Esophagus (tissue), 2 donors: ENCODE data around the gene STXBP4. TPM values are rescaled to one million over a fixed set of nuclear protein-coding genes. Genes with fewer than 3 reads are reported as not detected.

ENCODE experiments used
- H3K27ac ChIP-seq, 2 donors: one replicate each; pipeline ENCODE4 v1.5.1; 2013; ENCODE audit warnings: low read depth in 2 of 2, mild to moderate bottlenecking in 2 of 2, inconsistent platforms in 1 of 2, low read length in 1 of 2, moderate library complexity in 1 of 2
- H3K27me3 ChIP-seq, 2 donors: one replicate each; pipeline ENCODE4 v1.6.1; 2013; ENCODE audit warnings: low read length in 2 of 2, control low read depth in 1 of 2, mild to moderate bottlenecking in 1 of 2; ENCODE audit not compliant: insufficient read depth in 2 of 2, control insufficient read depth in 1 of 2
- H3K36me3 ChIP-seq, 2 donors: one replicate each; pipeline ENCODE4 v1.6.1; 2013; ENCODE audit warnings: low read length in 1 of 2; ENCODE audit not compliant: control insufficient read depth in 2 of 2, insufficient read depth in 2 of 2
- H3K4me1 ChIP-seq, 2 donors: one replicate each; pipeline ENCODE4 v1.6.1; 2013; ENCODE audit warnings: low read length in 1 of 2; ENCODE audit not compliant: control insufficient read depth in 2 of 2, insufficient read depth in 2 of 2
- H3K4me3 ChIP-seq, 2 donors: one replicate each; pipeline ENCODE4 v1.5.1; 2013; ENCODE audit warnings: low read length in 2 of 2, mild to moderate bottlenecking in 2 of 2, low read depth in 1 of 2, moderate library complexity in 1 of 2
- H3K9me3 ChIP-seq, 2 donors: one replicate each; pipeline ENCODE4 v1.6.1; 2013; ENCODE audit warnings: mild to moderate bottlenecking in 2 of 2, low read depth in 1 of 2, low read length in 1 of 2, moderate library complexity in 1 of 2; ENCODE audit not compliant: control insufficient read depth in 2 of 2, insufficient read depth in 1 of 2
- WGBS, 2 donors: extraction: QIAGEN DNeasy Blood & Tissue Kit; methylation state at CpG; one replicate each; pipeline ENCODE4 v1.1.7; 2013; 5-methylcytosine and 5-hydroxymethylcytosine counted together
- polyA plus RNA-seq, 2 donors: library from polyadenylated mRNA; stranded (reverse); fragments of 200-250 nt; gene quantifications; one replicate each; pipeline ENCODE4 v1.2.3, GENCODE V29; 2013
- donor health status: healthy with polysubstance abuse.
- donor health status: Bipolar disorder and iron deficiency.

STXBP4 gene
- polyA plus RNA-seq, 2 donors = 0.59 to 1.2 TPM

GRCh38 chr17:55155856-55156560 is 187.4 kb downstream of the STXBP4 start:
- WGBS, 2 donors = 51 to 55% methylated on average over 2 of the region's 2 CpGs
- H3K9me3 ChIP-seq = no peaks in the 10 kb centered on the region
- H3K27ac ChIP-seq = no peak overlapping the region
- H3K4me3 ChIP-seq = no peak overlapping the region
- H3K36me3 ChIP-seq = no peaks in the 10 kb centered on the region
- H3K4me1 ChIP-seq = no peaks in the 10 kb centered on the region
- H3K27me3 ChIP-seq = no peaks in the 10 kb centered on the region

GRCh38 chr17:55157165-55157564 is 188.6 kb downstream of the STXBP4 start:
- H3K27ac ChIP-seq = no peak overlapping the region

GRCh38 chr17:55158439-55158838 is 189.9 kb downstream of the STXBP4 start:
- Histone ChIP-seq H3K4me1 (no peaks in the 10 kb centered on the region), H3K27me3 (no peaks in the 10 kb centered on the region), H3K27ac (no peak overlapping the region), H3K36me3 (no peaks in the 10 kb centered on the region), H3K4me3 (no peak overlapping the region), H3K9me3 (no peaks in the 10 kb centered on the region)
- 82 to 92% methylated on average over 2 of the region's 2 CpGs for WGBS, 2 donors

More at GRCh38 chr17:55157165-55157564, 188.6 kb downstream of the STXBP4 start:
- H3K9me3 ChIP-seq = no peaks in the 10 kb centered on the region
- WGBS, 2 donors = 54 to 56% methylated on average over 2 of the region's 2 CpGs
- no peaks in the 10 kb centered on the region for H3K4me1 ChIP-seq
- H3K27me3 ChIP-seq = no peaks in the 10 kb centered on the region
- H3K36me3 ChIP-seq = no peaks in the 10 kb centered on the region
- H3K4me3 ChIP-seq = no peak overlapping the region

DNA sequence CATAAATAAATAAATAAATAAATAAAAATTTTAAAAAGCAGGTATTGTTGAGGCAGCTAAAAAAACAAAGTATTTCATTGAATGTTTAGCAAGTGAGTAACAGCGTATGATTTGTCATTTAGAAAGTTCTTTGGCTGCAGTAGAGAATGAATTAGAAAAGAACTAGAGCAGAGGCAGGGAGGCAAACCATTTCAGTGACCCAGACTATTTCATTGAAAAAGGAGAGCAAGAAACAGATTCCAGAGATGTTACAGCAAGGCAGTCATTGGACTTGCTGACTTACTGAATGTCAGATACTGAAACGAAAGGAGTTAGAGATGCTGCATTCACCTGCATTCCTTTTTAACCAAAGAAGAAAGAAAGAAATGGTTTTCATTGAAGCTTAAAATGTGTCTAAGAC is 190.7 kb downstream of the STXBP4 start:
- H3K9me3 ChIP-seq = no peaks in the 10 kb centered on the region
- H3K4me1 ChIP-seq = no peaks in the 10 kb centered on the region
- H3K4me3 ChIP-seq = no peak overlapping the region
- no peaks in the 10 kb centered on the region for H3K36me3 ChIP-seq
- no peak overlapping the region for H3K27ac ChIP-seq
- WGBS, 2 donors = 89 to 90% methylated on average over 2 of the region's 2 CpGs
- no peaks in the 10 kb centered on the region for H3K27me3 ChIP-seq

DNA sequence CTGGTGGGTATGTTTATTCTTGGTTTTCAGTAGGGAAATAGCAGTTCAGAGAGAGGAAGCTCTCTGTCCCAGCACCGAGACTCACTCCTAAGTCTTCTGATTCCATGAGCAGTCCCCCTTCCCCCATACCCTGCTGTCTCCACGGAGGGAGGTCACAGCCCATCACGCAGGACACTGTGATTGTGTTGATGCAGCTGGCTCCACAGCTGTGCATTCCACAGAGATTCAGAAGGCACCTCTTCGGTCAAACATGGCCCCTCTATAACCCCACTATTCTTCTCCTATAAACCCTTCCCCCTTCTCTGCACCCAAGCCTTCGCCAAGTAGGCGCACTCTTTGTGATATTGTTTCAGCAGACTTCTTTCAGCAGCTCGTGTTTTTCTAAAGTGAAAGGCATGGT is 191.9 kb downstream of the STXBP4 start:
- Histone ChIP-seq H3K9me3 (no peaks in the 10 kb centered on the region), H3K27me3 (no peaks in the 10 kb centered on the region), H3K4me3 (no peak overlapping the region), H3K36me3 (no peaks in the 10 kb centered on the region), H3K4me1 (no peaks in the 10 kb centered on the region), H3K27ac (no peak overlapping the region)
- 86 to 91% methylated on average over 7 of the region's 7 CpGs for WGBS, 2 donors

- WGBS, 2 donors = 71 to 77% methylated on average over 7 of the region's 7 CpGs
Observed at GRCh38 chr17:55161935-55162555, 193.5 kb downstream of the STXBP4 start.

GRCh38 chr17:55162556-55162946 is 194.0 kb downstream of the STXBP4 start:
- Histone ChIP-seq H3K4me1 (no peaks in the 10 kb centered on the region), H3K27me3 (no peaks in the 10 kb centered on the region), H3K9me3 (no peaks in the 10 kb centered on the region), H3K27ac (no peak overlapping the region), H3K36me3 (no peaks in the 10 kb centered on the region), H3K4me3 (no peak overlapping the region)

More at GRCh38 chr17:55161935-55162555, 193.5 kb downstream of the STXBP4 start:
- H3K27me3 ChIP-seq = no peaks in the 10 kb centered on the region
- H3K27ac ChIP-seq = no peak overlapping the region
- no peaks in the 10 kb centered on the region for H3K9me3 ChIP-seq
- H3K4me3 ChIP-seq = no peak overlapping the region
- no peaks in the 10 kb centered on the region for H3K4me1 ChIP-seq
- H3K36me3 ChIP-seq = no peaks in the 10 kb centered on the region

GRCh38 chr17:55163408-55163807 is 194.8 kb downstream of the STXBP4 start:
- 86 to 91% methylated on average over 3 of the region's 3 CpGs for WGBS, 2 donors
- Histone ChIP-seq H3K9me3 (no peaks in the 10 kb centered on the region), H3K27ac (no peak overlapping the region), H3K4me1 (no peaks in the 10 kb centered on the region), H3K27me3 (no peaks in the 10 kb centered on the region), H3K4me3 (no peak overlapping the region), H3K36me3 (no peaks in the 10 kb centered on the region)

DNA sequence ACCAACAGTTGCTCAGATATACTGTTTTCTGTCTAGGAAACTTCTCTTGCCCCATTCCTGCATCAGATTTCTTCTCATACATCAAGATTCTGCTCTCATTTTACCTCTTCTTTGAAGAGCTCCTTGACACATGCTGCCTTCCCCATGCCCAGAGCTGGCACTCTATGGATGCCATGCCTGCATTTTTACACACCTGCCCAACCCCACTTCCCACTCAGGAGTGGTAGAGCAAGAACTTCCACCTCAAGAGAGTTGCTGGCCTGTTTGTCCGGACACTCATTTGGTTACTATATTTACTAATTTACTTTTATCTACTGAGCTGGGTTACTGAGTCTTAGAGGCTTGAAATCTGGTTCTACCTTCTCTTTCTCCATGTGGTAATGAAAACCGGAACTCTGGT is 197.9 kb downstream of the STXBP4 start:
- Histone ChIP-seq H3K4me3 (peak overlapping the region in 1 of 2 donors; percentile 18), H3K36me3 (no peaks in the 10 kb centered on the region), H3K27ac (peak overlapping the region; percentile 18 to 55), H3K4me1 (no peaks in the 10 kb centered on the region), H3K9me3 (no peaks in the 10 kb centered on the region), H3K27me3 (no peaks in the 10 kb centered on the region)
- WGBS, 2 donors = 75 to 86% methylated on average over 2 of the region's 2 CpGs
